HG02678 (cell line): ENCODE measurements around the gene CELF1.
"Not testable (repeated sequence)": the region's sequence is repeated elsewhere in the genome, so short reads cannot be mapped to it uniquely, and the experiment has no call there.

Source experiments
- ATAC-seq: cut with Tn5 transposase; IDR thresholded peaks from one replicate; pipeline ENCODE4 v1.9.1; 2021; ENCODE audit warnings: mild to moderate bottlenecking, moderate library complexity; ENCODE audit not compliant: unreplicated experiment

Gene CELF1

DNA sequence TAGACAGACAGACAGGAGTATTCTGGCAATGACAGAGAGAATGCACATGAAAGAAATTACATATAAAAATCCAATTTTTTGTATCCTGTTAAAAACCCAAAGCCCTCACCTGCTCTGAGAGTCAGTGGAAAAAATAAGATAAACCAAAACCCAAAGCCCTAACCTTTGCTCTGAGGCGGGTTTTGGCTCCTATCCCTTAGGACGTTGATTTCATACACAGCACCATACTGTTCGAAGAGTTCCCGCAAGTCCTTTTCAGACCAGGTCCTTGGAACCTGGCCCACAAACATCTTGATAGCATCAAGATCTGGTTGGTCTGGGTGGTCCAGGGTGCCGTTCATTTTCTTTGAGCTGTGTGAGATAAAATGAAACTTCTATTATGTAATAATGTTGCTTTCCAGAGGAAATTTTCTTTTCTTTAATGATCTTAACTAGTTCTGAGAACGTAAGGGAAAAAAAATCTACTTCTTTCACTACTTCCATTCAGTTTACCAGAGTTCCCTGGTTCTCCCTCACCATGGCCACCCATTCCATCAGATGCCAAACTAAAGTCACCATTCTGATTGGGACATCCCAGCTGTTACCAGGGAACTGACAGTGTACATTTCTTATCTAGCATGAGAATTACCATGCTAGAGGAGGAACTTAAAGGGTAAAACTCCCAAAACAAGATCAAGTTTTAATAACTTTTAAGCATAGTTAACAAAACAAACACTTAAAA, 64.1 kb downstream of the CELF1 start:
- ATAC-seq = no peak

DNA sequence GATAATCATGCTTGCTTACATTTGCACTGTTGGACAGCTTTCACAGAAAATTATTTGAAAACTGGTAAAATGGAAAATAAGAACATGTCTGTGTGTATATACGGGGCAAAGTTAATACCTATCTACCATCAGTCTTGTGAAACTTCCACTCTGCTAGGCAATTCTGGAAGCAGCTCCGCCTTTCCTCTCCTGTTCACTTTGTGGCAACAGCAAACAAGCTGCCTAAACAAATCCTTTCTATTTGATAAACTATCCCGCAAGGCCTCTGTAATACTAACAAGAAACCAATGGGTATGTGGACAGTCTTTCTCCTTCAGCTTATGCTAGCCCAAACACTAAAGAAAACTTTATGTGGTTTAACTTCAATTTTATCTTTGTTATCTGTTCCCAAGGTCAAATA, 64.8 kb downstream of the CELF1 start:
- no peak for ATAC-seq

DNA sequence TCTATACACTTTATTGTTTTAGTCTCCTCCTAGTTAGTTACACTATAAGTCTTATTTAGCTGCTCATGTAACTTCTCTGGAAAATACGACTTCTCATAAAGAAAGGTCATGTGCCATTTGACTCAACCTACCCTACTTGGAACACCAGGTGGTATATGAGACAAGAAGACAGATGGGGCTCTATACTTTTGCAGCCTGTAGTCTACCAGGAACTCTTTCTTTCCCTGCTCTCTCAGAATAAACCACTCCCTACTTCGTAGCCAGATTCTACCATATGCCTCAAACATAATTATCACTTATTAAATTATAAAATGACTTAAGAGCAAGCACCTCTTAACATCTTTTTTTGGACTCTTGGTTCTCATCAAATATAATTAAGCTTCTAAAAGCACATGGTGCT, 65.5 kb downstream of the CELF1 start:
- no peak for ATAC-seq

DNA sequence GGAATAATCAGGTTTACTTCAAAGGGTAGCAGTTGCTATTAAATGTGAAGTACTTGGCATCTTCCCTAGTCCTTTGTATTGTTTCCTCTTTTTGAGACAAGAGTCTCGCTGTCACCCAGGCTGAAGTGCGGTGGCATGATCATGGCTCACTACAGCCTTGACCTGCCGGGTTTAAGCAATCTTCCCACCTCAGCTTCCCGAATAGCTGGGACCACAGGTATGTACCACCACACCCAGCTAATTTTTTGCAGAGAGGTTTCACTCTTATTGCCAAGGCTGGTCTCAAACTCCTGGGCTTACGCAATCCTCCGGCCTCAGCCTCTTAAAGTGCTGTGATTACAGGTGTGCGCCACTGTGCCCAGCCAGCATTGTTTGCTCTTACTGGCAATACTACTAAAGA, 67.8 kb downstream of the CELF1 start:
- no peak for ATAC-seq

DNA sequence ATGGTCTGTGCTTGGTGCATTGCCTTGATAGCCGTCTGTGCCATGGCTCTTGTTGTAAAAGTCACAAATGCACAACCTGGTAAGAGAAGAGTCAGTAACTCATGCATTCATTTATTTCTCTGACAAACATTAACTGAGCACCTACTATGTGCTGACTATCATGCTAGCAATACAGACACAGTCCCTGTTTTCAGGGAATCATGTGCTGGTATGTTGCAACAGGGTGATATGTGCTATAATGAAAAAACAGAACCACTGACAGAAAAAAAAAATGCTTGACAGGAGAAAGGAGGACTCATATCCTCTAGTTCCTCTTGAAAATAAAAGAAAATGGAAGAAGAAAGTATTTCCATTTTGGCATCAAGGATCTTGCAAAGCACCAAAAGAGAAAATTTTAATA, 69.5 kb downstream of the CELF1 start:
- ATAC-seq = no peak

DNA sequence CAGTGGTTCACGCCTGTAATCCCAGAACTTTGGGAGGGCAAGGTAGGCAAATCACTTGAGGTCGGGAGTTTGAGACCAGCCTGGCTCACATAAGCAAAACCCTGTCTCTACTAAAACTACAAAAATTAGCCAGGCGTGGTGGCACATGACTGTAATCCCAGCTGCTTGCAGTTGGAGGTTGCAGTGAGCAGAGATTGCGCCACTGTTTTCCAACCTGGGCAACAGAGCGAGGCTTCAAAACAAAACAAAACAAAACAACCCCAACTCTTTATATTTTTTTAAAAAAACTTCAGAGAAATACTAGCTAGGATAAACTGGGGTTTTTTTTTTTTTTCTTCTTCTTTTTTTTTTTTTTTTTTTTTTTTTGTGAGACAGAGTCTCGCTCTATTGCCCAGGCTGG, 72.2 kb downstream of the CELF1 start:
- ATAC-seq = no peak

DNA sequence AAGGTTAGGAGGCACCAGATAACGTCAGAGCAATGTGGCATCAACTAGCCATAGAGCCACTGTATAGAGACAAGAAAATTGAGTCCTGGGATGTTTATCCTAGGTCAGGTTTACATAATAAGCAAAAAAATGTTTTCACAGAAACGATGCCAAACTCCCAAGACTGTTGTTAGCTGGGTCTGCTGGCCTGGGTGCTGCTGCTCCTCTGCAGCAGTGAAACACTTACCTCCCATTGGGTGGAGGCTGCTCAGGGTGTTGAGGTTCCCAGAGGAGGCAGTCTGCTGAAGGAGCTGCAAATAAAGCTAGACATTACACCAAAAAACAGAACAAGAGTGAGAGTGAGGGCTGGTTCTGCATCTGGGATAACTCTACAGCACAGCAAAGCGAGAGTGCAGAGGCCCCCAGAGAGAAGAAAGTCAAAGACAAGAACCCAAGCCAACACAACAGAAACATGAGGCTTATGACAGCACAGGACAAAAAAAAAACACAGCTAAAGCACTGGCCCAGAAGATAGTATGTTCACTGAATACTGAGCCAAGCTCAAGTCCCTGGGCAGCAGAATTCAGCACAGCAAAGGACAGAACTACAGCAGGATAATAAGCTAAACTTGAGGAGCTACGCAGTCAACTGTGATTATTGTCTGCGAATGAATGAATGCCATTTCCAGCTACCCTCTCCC, 74.1 kb downstream of the CELF1 start:
- ATAC-seq = no peak

DNA sequence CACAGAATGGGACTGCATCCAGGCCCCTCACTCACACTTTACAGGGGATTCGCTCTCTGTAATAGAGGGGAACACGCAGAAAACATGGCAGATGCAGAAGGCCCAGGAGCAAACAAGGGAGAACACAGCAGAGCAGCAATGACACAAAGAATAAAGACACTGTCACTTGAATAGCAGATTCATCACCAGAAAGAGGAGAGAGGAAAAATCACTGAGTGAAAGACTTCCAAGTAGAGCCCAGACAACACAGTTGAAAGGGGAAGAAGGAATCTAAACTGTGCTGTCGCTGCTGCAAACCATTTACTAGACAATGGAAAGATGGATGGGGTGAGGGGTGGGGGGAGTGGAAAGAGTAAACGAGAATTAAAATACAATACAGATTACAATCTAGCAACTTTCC, 75.2 kb downstream of the CELF1 start:
- ATAC-seq = no peak

DNA sequence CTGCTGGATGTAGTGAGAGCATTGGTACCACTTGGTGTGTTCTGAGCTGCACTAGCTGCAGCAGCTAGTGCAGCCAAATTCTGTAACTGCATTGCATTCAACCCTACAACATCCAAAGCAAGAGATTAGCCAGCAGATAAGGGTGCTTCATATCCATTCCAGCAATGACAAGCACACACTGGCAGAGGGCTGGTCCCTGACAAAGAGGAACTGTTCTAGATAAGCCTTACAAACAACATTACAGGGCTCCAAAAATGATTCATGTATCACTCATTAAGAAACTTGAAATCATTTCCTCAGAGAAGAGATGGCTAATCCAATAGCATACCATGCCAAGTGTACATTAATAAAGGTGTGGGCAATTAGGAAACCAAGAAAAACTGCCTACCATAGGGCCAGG, 75.6 kb downstream of the CELF1 start:
- no peak for ATAC-seq

DNA sequence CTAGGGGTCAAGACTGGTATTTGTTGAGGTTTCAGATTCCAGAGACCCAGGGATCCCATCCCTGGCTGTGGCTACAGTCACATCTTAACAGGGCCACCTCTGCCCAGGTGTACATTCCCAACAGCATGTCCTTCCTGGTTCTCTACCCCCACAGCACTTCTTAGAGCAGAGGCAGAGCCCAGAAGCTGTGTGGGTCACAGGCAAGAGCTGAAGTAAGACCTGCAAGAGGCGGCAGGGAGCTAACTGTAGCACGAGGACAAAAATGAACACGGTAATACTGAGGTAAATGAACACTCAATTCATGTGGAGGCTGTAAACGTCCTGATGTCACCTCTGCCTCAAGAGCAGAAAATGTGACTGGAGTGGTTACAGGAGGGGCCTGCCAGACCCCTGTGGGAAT, 82.3 kb downstream of the CELF1 start:
- no peak for ATAC-seq

DNA sequence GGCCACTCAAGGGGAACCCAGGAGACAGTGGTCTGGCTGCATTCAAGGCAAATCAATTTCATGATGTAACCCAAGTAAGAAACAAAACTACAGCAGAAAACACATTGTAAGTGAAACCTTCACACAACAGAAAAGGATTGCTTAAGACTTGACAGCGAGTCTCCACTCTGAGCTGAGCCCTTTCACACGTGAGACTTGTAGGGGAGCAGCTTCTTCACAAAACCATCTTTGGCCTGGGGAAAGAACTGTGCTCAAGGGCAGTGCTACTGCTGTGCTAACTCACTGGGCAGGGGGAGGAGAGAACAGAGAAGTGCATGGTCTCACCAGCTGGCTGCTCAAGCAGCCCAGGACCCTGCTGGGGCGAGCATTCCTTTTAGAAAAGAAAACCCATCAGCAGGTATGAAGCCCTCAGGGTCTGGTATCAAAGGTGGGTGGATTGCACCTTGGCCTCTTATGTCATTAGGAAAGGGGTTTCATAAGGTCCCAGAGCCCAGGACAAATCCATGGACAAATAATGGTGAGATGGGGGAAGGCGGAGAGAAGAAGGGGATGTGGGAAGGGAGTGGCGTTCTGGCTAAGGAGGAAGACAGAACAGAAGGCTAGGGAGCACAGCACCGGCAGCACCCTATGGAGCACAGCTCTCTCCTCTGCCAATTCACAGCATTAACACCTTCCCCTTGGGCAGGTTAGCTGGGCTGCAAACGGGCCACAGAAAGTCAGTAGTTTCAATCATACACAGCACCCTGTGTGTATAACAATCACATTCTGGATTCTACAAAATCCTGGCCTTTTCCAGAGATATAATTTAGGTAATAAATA, 83.4 kb downstream of the CELF1 start:
- no peak for ATAC-seq

DNA sequence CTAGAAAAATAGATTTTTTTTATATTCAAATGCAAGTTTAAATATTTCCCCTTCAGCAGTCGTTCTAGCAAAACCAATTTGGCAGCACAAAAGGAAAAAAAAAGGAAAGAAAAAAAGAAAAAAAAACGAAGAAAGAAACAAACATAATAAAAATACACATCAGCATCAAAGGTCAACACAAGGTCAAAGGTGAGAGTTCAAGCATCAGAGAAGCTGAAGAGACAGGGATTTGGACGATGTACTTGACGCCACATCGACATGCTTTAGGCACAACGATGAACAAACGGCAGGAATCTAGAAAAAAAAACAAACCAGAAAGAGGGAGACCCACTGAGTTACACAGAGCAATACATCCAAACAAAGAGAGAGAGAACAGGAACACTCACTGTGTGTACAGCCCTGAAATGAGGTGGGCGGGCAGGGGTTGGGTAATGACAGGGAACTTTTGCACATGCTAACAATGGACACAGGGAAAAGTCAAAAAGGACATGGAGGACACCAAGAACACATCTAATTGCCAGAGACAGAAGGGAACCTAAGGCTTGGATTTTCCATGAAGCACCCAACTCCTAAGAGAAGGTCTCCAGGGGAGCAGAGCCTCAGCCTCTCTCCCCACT, 84.2 kb downstream of the CELF1 start:
- no peak for ATAC-seq

DNA sequence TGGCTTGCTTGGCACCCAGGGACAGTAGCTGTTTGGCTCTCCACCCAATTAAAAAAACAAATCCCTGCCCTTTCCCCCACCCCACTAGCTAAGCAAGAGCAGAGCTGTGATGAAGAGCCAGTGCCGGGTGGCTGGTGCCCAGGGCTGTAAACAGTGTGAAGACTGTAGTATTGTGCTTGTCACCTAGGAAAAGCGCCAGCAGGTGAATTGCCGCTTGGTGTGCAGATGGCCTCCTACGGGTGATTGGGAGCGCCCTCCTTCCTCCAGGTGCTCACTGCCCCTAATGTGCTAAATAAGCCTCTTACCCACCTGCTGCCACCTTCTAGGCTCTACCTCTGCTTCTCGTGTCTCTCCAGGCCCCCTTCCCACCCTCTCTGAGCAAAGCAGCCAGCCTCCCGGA, 85.6 kb downstream of the CELF1 start:
- no peak for ATAC-seq

DNA sequence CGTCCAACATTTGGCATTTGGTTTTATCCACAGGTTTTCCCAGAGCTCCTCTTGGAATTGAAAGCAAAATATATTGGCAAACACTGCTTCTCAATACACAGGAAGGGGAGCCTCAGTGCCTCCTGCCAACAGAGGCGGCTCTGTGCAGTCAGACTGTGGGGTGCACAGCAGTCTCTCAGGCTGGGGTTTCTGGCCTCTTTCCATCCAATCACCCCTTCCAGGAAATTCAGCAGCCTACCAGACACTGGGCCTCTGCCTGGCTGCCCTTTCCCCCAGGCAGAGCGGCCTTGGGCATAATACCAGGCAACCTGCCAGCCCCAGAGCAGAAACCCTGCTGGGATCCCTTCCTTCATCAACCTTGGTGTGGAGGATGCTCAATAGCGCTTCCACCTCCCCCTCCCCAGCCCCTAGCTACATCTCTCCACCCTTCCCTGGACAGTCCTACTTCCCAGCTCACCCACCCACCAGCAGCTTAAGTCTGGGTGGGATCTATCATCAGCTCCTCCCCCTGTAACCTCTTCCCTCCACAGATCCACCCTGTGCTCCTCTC, 86.2 kb downstream of the CELF1 start:
- no peak for ATAC-seq

DNA sequence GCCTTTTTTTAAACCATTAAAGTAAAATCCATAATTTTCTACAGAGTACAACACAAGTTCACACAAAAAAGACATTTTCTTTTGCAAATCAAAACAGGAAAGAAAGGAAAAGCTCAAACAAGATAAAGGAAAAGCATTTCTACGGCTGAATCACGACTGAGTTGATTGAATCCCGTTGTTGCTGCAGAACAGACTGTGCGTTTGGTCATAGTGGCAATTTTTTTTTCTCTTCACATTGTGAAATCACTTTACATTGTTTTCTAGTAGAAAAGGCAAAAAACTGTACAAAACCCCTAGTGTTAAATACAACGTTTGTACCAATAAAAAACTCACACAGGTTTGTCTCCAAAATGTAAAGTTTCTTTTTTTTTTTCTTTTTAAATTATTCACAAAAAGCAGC, 86.7 kb downstream of the CELF1 start:
- ATAC-seq = no peak

DNA sequence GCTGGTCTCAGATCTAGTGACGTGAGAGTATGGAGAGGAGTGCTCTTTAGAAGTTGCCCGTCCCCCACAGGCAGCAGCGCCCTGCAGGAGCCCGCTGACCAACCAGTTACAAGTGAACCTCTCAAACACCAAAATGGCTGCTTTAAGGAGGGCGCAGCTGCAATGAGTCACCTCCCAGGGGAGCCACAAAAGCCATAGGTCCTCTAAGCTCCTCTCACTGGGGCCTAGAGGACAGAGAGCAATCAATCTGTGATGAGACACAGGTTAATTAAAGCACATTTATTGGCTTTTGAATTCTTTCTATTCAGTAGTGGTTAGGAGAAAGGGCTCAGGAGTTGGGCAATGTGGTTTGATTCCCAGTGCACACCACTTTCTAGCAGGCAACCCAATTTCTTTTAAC, 88.4 kb downstream of the CELF1 start:
- ATAC-seq = no peak

DNA sequence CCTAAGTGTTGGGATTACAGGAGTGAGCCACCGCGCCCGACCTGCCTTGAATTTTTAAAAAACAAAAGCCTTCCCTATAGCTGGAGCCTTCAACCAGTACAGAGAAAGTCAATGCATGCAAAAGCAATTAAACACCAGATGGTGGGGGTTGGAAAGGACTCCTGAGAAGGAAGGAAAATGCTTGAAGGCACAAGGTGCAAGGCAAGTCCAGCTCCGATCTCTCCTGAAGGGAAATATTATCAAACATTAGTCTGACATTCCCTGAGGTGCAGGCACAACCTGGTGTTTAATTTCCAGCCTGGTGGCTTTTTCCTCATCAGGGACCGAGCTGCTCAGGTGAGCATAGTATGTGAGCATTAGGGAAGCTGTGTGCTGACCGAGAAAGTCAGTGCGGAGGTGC, 91.1 kb downstream of the CELF1 start:
- no peak for ATAC-seq

DNA sequence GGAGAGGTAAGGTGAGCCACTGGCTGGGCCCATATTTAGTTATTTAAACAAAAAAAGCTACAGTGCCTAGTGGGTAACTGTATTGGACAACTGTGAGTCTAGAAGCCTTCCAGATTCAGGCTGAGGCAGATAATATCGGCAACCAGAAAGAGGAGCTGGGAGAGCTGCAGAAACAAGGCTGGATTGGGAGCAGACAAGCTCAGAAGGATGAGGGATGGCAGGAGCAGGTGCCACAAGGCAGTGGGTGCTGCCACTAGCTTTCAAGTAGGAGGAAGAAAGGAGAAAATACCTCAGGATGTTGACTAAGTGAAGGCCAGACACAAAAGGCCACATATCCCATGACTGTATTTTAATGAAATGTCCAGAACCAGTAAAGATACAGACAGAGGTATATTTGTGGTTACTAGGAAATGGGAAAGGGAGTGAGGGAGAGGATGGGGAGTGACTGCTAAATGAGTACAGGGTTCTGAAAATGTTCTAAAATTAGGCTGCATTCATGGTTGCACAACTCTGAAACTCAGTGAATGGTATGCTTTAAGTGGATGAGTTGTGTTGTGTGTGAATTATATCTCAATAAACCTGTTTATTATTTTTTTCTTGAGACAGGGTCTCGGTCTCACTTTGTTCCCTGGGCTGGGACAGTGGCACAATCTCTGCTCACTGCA, 92.2 kb downstream of the CELF1 start:
- ATAC-seq = no peak

DNA sequence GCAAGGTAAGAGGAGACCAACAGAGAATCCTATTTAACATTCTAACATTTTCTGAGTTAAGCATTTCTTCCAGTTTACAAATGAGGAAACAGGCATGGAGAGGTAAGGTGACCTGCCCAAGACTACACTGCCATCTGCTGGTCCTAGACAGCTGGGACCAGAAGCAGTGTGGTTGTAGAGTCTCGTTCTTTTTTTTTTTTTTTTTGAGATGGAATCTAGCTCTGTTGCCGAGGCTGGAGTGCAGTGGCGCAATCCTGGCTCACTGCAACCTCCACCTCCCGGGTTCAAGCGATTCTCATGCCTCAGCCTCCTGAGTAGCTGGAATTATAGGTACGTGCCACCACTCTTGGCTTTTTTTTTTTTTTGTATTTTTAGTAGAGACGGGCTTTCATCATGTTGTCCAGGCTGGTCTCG, 98.7 kb downstream of the CELF1 start:
- not testable (repeated sequence) for ATAC-seq

DNA sequence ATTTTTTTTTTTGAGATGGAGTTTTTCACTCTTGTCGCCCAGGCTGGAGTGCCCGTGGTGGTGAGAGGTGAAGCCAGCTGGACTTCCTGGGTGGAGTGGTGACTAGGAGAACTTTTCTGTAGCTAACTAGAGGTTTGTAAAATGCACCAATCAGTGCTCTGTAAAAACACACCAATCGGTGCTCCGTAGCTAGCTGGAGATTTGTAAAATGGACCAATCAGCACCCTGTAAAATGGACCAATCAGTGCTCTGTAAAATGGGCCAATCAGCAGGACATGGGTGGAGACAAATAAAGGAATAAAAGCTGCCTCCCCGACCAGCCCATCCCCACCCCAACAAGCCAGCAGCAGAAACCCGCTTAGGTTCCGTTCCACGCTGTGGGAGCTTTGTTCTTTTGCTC, 99.6 kb downstream of the CELF1 start:
- no peak for ATAC-seq

DNA sequence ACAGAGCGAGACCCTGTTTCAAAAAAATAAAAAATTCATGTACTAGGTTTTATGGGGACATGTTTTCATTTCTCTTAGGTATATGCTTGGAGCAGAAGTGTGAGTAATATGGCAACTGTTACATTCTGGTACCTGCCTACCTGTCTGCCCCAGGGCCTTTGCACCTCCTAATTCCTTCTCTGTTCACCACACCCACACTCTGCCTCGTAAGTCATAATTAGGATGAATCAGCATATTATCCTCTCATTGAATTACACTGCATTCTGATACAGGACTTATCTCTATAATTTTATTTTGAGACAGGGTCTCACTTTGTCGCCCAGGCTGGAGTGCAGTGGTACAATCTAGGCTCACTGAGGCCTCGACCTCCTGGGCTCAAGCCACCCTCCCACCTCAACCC, 100.9 kb downstream of the CELF1 start:
- no peak for ATAC-seq
